SK-N-SH (cell line): Measurements from ENCODE around the gene PRIM2.
"Not testable (repeated sequence)": the region's sequence is repeated elsewhere in the genome, so short reads cannot be mapped to it uniquely, and the experiment has no call there.

Experiments used
- EP300 ChIP-seq, 2 experiments: IDR thresholded peaks; 2 replicates each; pipeline versions ENCODE4 v1.4.0 to v1.6.1; 2012; ENCODE audit warnings: borderline replicate concordance in 1 of 2, low read depth in 1 of 2, low read length in 1 of 2
- FOXM1 ChIP-seq: IDR thresholded peaks from 2 replicates; pipeline ENCODE4 v1.4.0; 2012; ENCODE audit warnings: low read depth, mild to moderate bottlenecking
- JUND ChIP-seq: IDR thresholded peaks from 2 replicates; pipeline ENCODE4 v1.4.0; 2012
- MXI1 ChIP-seq: IDR thresholded peaks from 2 replicates; pipeline ENCODE4 v1.6.1; 2012; ENCODE audit warnings: mild to moderate bottlenecking, low read depth, low read length, improper control_type of control experiment
- NRF1 ChIP-seq: IDR thresholded peaks from 2 replicates; pipeline ENCODE4 v1.6.1; 2012; ENCODE audit warnings: low read depth, mild to moderate bottlenecking, low read length
- RAD21 ChIP-seq: IDR thresholded peaks from 2 replicates; pipeline ENCODE4 v1.6.1; 2012; ENCODE audit warnings: mild to moderate bottlenecking, low read length
- RCOR1 ChIP-seq: fragments of 150-350 bp; IDR thresholded peaks from 2 replicates; pipeline ENCODE4 v1.6.1; 2017; ENCODE audit warnings: antibody characterized with exemption, low read length
- TAF1 ChIP-seq: IDR thresholded peaks from 2 replicates; pipeline ENCODE4 v1.6.1; 2012; ENCODE audit warnings: low read depth, mild to moderate bottlenecking, low read length, moderate library complexity, borderline replicate concordance
- TEAD4 ChIP-seq: IDR thresholded peaks from 2 replicates; pipeline ENCODE4 v1.4.0; 2012; ENCODE audit warnings: mild to moderate bottlenecking, borderline replicate concordance; ENCODE audit not compliant: insufficient read depth
- TF ChIP-seq, protein P1 (sequence below): fragments of 200-600 bp; sonication (generic); IDR thresholded peaks from 2 replicates; pipeline ENCODE4 v1.6.1; 2017; ENCODE audit warnings: antibody characterized with exemption, mild to moderate bottlenecking, moderate library complexity
- TF ChIP-seq, protein P2 (sequence below): IDR thresholded peaks from 2 replicates; pipeline ENCODE4 v1.6.1; 2012; ENCODE audit warnings: mild to moderate bottlenecking, low read depth, low read length, moderate library complexity
- TF ChIP-seq, protein P3 (sequence below): fragments of 150-350 bp; IDR thresholded peaks from 2 replicates; pipeline ENCODE4 v1.6.1; 2016; ENCODE audit warnings: mild to moderate bottlenecking, low read depth, low read length
- TF ChIP-seq, protein P4 (sequence below): fragments of 150-350 bp; IDR thresholded peaks from 2 replicates; pipeline ENCODE4 v1.6.1; 2017; ENCODE audit warnings: antibody characterized with exemption, low read length, low read depth, borderline replicate concordance

DNA sequence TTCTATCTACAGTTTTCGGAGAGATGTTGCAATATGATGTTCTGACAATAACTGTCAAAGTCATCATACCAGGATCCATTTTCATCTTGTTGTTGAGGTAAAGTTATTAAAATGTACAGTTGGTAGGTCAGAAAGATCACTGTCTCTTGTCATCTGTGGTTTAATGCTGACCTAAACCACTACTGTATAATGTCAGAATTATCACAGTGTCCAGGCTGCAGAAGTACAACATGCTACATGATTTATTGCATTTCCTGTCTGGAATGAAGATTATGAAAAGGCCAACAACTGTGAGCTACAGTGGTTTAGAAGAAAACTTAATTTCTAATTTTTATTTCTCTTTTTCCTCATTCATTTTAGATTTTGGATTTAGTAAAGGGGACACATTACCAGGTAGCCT is 314.3 kb downstream of the PRIM2 start:
- TF ChIP-seq, protein P1, sequence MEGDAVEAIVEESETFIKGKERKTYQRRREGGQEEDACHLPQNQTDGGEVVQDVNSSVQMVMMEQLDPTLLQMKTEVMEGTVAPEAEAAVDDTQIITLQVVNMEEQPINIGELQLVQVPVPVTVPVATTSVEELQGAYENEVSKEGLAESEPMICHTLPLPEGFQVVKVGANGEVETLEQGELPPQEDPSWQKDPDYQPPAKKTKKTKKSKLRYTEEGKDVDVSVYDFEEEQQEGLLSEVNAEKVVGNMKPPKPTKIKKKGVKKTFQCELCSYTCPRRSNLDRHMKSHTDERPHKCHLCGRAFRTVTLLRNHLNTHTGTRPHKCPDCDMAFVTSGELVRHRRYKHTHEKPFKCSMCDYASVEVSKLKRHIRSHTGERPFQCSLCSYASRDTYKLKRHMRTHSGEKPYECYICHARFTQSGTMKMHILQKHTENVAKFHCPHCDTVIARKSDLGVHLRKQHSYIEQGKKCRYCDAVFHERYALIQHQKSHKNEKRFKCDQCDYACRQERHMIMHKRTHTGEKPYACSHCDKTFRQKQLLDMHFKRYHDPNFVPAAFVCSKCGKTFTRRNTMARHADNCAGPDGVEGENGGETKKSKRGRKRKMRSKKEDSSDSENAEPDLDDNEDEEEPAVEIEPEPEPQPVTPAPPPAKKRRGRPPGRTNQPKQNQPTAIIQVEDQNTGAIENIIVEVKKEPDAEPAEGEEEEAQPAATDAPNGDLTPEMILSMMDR, result not testable (repeated sequence)
- TF ChIP-seq RCOR1; TEAD4; JUND; NRF1; TAF1; EP300 (IDR thresholded peaks at IDR 0.05; ENCODE audit: borderline replicate concordance in 1 of 2, low read depth in 1 of 2, low read length in 1 of 2); RAD21; FOXM1; MXI1: not testable (repeated sequence)
- TF ChIP-seq, protein P2, sequence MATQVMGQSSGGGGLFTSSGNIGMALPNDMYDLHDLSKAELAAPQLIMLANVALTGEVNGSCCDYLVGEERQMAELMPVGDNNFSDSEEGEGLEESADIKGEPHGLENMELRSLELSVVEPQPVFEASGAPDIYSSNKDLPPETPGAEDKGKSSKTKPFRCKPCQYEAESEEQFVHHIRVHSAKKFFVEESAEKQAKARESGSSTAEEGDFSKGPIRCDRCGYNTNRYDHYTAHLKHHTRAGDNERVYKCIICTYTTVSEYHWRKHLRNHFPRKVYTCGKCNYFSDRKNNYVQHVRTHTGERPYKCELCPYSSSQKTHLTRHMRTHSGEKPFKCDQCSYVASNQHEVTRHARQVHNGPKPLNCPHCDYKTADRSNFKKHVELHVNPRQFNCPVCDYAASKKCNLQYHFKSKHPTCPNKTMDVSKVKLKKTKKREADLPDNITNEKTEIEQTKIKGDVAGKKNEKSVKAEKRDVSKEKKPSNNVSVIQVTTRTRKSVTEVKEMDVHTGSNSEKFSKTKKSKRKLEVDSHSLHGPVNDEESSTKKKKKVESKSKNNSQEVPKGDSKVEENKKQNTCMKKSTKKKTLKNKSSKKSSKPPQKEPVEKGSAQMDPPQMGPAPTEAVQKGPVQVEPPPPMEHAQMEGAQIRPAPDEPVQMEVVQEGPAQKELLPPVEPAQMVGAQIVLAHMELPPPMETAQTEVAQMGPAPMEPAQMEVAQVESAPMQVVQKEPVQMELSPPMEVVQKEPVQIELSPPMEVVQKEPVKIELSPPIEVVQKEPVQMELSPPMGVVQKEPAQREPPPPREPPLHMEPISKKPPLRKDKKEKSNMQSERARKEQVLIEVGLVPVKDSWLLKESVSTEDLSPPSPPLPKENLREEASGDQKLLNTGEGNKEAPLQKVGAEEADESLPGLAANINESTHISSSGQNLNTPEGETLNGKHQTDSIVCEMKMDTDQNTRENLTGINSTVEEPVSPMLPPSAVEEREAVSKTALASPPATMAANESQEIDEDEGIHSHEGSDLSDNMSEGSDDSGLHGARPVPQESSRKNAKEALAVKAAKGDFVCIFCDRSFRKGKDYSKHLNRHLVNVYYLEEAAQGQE, result not testable (repeated sequence)
- TF ChIP-seq, protein P3, sequence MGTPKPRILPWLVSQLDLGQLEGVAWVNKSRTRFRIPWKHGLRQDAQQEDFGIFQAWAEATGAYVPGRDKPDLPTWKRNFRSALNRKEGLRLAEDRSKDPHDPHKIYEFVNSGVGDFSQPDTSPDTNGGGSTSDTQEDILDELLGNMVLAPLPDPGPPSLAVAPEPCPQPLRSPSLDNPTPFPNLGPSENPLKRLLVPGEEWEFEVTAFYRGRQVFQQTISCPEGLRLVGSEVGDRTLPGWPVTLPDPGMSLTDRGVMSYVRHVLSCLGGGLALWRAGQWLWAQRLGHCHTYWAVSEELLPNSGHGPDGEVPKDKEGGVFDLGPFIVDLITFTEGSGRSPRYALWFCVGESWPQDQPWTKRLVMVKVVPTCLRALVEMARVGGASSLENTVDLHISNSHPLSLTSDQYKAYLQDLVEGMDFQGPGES, result not testable (repeated sequence)
- TF ChIP-seq, protein P4, sequence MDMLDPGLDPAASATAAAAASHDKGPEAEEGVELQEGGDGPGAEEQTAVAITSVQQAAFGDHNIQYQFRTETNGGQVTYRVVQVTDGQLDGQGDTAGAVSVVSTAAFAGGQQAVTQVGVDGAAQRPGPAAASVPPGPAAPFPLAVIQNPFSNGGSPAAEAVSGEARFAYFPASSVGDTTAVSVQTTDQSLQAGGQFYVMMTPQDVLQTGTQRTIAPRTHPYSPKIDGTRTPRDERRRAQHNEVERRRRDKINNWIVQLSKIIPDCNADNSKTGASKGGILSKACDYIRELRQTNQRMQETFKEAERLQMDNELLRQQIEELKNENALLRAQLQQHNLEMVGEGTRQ, result not testable (repeated sequence)
